Measurements from ENCODE around the gene CACNA1D. TPM values are rescaled to one million over a fixed set of nuclear protein-coding genes. Genes with fewer than 3 reads are reported as not detected.

Gene CACNA1D
- total RNA-seq, 1 experiment from 2014 or later = 1.1 TPM

- no TSS peak for BruUV-seq (replicated peaks)
- Histone ChIP-seq H3K9ac (ENCODE audit: low read length) (no peak overlapping the region), H3K9me3 (ENCODE audit: control insufficient read depth in 1 of 2, insufficient read depth in 1 of 2, low read depth in 1 of 2, low read length in 2 of 2) (no peaks in the 10 kb centered on the region), H3K27me3 (ENCODE audit: insufficient read depth, low read length) (no peaks in the 10 kb centered on the region; the same call in 1 of the 2 replicates), H2AFZ (ENCODE audit: low read depth, low read length, poor library complexity, severe bottlenecking) (no peak overlapping the region), H3K4me1 (ENCODE audit: control insufficient read depth in 1 of 2, insufficient read depth in 2 of 2, low read length in 2 of 2) (peaks cover 13 to 16% of the 10 kb centered on the region in 2 experiments), H4K20me1 (ENCODE audit: insufficient read depth) (no peaks in the 10 kb centered on the region), H3K4me2 (ENCODE audit: low read length) (peak overlapping the region; percentile 41), H3K79me2 (ENCODE audit: insufficient read depth, low read length) (no peaks in the 10 kb centered on the region), H3K4me3 (replicated peaks in 1 of 2; ENCODE audit: low read depth in 1 of 2, low read length in 2 of 2) (no peak overlapping the region), H3K36me3 (ENCODE audit: control insufficient read depth in 1 of 2, insufficient read depth in 2 of 2, low read length in 2 of 2) (no peaks in the 10 kb centered on the region), H3K9me2 (ENCODE audit: insufficient read depth) (no peaks in the 10 kb centered on the region), H3K27ac (ENCODE audit: low read depth, low read length) (no peak overlapping the region)
- RAD21 ChIA-PET (ENCODE audit: low non-redundant PET in 1 of 2, low total read pairs in 2 of 2, uncharacterized antibody in 2 of 2, unreplicated experiment in 2 of 2) = no interaction called here
- intact Hi-C loops (cut with micrococcal nuclease) = no loop called here
- ATAC-seq = no peak
- TF ChIP-seq POLR2AphosphoS5 (IDR thresholded peaks at IDR 0.05; ENCODE audit: low read depth, low read length) = no peak
- TF ChIP-seq ATF3 (IDR thresholded peaks at IDR 0.05) = no peak
- TF ChIP-seq, protein P1, sequence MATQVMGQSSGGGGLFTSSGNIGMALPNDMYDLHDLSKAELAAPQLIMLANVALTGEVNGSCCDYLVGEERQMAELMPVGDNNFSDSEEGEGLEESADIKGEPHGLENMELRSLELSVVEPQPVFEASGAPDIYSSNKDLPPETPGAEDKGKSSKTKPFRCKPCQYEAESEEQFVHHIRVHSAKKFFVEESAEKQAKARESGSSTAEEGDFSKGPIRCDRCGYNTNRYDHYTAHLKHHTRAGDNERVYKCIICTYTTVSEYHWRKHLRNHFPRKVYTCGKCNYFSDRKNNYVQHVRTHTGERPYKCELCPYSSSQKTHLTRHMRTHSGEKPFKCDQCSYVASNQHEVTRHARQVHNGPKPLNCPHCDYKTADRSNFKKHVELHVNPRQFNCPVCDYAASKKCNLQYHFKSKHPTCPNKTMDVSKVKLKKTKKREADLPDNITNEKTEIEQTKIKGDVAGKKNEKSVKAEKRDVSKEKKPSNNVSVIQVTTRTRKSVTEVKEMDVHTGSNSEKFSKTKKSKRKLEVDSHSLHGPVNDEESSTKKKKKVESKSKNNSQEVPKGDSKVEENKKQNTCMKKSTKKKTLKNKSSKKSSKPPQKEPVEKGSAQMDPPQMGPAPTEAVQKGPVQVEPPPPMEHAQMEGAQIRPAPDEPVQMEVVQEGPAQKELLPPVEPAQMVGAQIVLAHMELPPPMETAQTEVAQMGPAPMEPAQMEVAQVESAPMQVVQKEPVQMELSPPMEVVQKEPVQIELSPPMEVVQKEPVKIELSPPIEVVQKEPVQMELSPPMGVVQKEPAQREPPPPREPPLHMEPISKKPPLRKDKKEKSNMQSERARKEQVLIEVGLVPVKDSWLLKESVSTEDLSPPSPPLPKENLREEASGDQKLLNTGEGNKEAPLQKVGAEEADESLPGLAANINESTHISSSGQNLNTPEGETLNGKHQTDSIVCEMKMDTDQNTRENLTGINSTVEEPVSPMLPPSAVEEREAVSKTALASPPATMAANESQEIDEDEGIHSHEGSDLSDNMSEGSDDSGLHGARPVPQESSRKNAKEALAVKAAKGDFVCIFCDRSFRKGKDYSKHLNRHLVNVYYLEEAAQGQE (IDR thresholded peaks at IDR 0.05; ENCODE audit: low read depth) = no peak
- TF ChIP-seq ELF1 (IDR thresholded peaks at IDR 0.05; ENCODE audit: borderline replicate concordance, low read depth) = no peak
- TF ChIP-seq EZH2 (IDR thresholded peaks at IDR 0.05) = no peak
- no peak for TF ChIP-seq POLR2A (IDR thresholded peaks at IDR 0.05; ENCODE audit: borderline replicate concordance, extremely low read depth, insufficient read depth, insufficient read length)
- TF ChIP-seq ZFX (IDR thresholded peaks at IDR 0.05) = no peak
- no peak for TF ChIP-seq ZBTB33 (IDR thresholded peaks at IDR 0.05; ENCODE audit: extremely low read depth, insufficient replicate concordance, low read length)
- TF ChIP-seq SRF (IDR thresholded peaks at IDR 0.05; ENCODE audit: low read depth) = no peak
- TF ChIP-seq YY1 (IDR thresholded peaks at IDR 0.05; ENCODE audit: extremely low read depth, insufficient replicate concordance, low read depth, low read length) = no peak
- no peak for TF ChIP-seq SIN3A (IDR thresholded peaks at IDR 0.05; ENCODE audit: low read depth)
- no peak for TF ChIP-seq CBX3 (IDR thresholded peaks at IDR 0.05; ENCODE audit: low read depth)
- TF ChIP-seq, protein P2, sequence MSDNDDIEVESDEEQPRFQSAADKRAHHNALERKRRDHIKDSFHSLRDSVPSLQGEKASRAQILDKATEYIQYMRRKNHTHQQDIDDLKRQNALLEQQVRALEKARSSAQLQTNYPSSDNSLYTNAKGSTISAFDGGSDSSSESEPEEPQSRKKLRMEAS (IDR thresholded peaks at IDR 0.05) = no peak
- TF ChIP-seq, protein P3, sequence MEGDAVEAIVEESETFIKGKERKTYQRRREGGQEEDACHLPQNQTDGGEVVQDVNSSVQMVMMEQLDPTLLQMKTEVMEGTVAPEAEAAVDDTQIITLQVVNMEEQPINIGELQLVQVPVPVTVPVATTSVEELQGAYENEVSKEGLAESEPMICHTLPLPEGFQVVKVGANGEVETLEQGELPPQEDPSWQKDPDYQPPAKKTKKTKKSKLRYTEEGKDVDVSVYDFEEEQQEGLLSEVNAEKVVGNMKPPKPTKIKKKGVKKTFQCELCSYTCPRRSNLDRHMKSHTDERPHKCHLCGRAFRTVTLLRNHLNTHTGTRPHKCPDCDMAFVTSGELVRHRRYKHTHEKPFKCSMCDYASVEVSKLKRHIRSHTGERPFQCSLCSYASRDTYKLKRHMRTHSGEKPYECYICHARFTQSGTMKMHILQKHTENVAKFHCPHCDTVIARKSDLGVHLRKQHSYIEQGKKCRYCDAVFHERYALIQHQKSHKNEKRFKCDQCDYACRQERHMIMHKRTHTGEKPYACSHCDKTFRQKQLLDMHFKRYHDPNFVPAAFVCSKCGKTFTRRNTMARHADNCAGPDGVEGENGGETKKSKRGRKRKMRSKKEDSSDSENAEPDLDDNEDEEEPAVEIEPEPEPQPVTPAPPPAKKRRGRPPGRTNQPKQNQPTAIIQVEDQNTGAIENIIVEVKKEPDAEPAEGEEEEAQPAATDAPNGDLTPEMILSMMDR (IDR thresholded peaks at IDR 0.05 in 2 of 3, conservative IDR thresholded peaks at IDR 0.05 in 1 of 3; ENCODE audit: borderline replicate concordance in 1 of 3, insufficient read depth in 1 of 3, low read depth in 2 of 3, low read length in 2 of 3) = no peak
- CTCF ChIA-PET = no interaction called here
- no peak for DNase-seq (ENCODE audit: low read depth, low spot score)
- POLR2A ChIA-PET = no interaction called here
These were observed 75.7 kb downstream of the CACNA1D start for GRCh38 chr3:53570081-53570480.

Measured in HCT116 (cell line).